ENCODE results near the gene DSTYK.

DSTYK gene

DNA sequence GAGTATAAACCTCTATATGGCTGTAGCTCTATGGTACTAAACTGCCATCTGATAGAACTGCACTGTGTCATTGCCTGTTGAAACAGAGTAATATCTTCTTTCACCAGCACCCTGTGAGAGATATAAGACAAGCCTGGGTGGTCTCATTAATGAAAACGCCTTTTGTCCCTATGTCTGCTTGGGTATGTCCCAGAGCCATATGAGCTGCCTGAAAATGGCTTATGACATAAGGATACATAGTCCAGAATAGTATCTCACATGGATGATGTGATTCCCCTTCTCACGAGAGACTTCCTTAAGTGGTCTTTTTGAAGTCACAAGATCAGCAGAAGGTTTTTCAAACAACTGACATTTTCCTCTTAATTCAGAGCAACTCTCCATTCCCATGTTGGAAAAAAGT is 8.9 kb upstream of the DSTYK start:
- POLR2A ChIA-PET: no interaction called here

DNA sequence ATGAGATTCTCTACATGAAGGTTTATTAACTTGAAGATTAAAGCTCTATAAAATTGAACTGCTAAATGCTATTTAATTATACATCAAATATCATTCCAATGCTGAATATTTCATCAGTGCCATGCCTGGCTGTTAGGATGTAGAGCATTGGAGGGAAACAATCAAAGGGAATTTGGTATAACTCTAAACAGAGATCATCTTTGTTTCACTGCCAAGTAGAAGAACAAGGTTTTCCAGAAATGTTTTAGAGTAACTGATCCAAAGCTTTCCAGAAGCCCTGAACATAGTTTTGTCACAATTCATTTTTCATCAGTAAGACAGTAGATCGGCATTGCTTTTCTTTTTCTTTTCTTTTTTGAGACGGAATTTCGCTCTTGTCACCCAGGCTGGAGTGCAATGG is 5.9 kb upstream of the DSTYK start:
- no peak for DNase-seq
- no peaks in the 10 kb centered on the region for H3K27me3 ChIP-seq (replicated peaks in 2 of 5; ENCODE audit: control insufficient read depth in 4 of 5, insufficient read depth in 5 of 5, low read length in 4 of 5)
- H3K27ac ChIP-seq (ENCODE audit: insufficient read depth in 1 of 2, low read depth in 1 of 2, low read length in 2 of 2, poor library complexity in 1 of 2, severe bottlenecking in 2 of 2): no peak overlapping the region
- CTCF ChIA-PET: interaction anchor here (1.6 kb wide), 1 partner anchor 40 kb away, joined by 3 read pairs; no protein-coding TSS in a partner anchor
- no peaks in the 10 kb centered on the region for H3K9me3 ChIP-seq (ENCODE audit: control extremely low read depth in 1 of 5, control insufficient read depth in 4 of 5, insufficient read depth in 2 of 5, low read depth in 1 of 5, low read length in 4 of 5)
- POLR2A ChIA-PET: no interaction called here
- H3K36me3 ChIP-seq (ENCODE audit: control insufficient read depth in 4 of 4, insufficient read depth in 4 of 4, low read length in 3 of 4): no peaks in the 10 kb centered on the region
- no peak overlapping the region for H3K4me3 ChIP-seq (ENCODE audit: control insufficient read depth in 1 of 7, extremely low read depth in 1 of 7, insufficient read depth in 4 of 7, low read depth in 2 of 7, low read length in 6 of 7)
- 67% methylated on average over 1 of the region's 3 CpGs for WGBS (ENCODE audit: insufficient coverage)
- peaks cover 4 to 25% (median 17%) of the 10 kb centered on the region in 4 experiments for H3K4me1 ChIP-seq (ENCODE audit: control extremely low read depth in 1 of 4, control insufficient read depth in 4 of 4, insufficient read depth in 4 of 4, low read length in 3 of 4)

More for the DNA sequence above, 8.9 kb upstream of the DSTYK start:
- Histone ChIP-seq H3K27me3 (replicated peaks in 2 of 5; ENCODE audit: control insufficient read depth in 4 of 5, insufficient read depth in 5 of 5, low read length in 4 of 5) (peaks cover 0 to 3% (median 0%) of the 10 kb centered on the region in 5 experiments), H3K4me3 (ENCODE audit: control insufficient read depth in 1 of 7, extremely low read depth in 1 of 7, insufficient read depth in 4 of 7, low read depth in 2 of 7, low read length in 6 of 7) (no peak overlapping the region), H3K27ac (ENCODE audit: insufficient read depth in 1 of 2, low read depth in 1 of 2, low read length in 2 of 2, poor library complexity in 1 of 2, severe bottlenecking in 2 of 2) (no peak overlapping the region), H3K4me1 (ENCODE audit: control extremely low read depth in 1 of 4, control insufficient read depth in 4 of 4, insufficient read depth in 4 of 4, low read length in 3 of 4) (peaks cover 0 to 1% (median under 1%) of the 10 kb centered on the region in 4 experiments), H3K9me3 (ENCODE audit: control extremely low read depth in 1 of 5, control insufficient read depth in 4 of 5, insufficient read depth in 2 of 5, low read depth in 1 of 5, low read length in 4 of 5) (no peaks in the 10 kb centered on the region), H3K36me3 (ENCODE audit: control insufficient read depth in 4 of 4, insufficient read depth in 4 of 4, low read length in 3 of 4) (no peaks in the 10 kb centered on the region)
- 60% methylated on average over 1 of the region's 2 CpGs for WGBS (ENCODE audit: insufficient coverage)
- no peak for DNase-seq
- CTCF ChIA-PET: interaction anchor here (0.8 to 1.1 kb wide), 2 partner anchors 8 to 104 kb away, joined by 3 read pairs; no protein-coding TSS in a partner anchor

DNA sequence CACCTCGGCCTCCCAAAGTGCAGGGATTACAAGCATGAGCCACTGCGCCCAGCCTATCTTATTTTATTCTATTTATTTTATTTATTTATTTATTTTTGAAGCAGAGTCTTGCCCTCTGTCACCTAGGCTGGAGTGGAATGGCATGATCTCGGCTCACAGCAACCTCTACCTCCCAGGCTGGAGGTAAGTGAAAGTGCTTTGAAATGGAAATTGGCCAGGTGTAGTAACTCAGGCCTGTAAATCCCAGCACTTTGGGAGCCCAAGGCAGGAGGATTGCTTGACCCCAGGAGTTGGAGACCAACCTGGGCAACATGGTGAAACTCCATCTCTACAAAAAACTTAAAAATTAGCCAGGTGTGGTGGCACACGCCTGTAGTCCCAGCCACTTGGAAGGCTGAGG is 5.1 kb upstream of the DSTYK start:
- Histone ChIP-seq H3K27me3 (replicated peaks in 2 of 5; ENCODE audit: control insufficient read depth in 4 of 5, insufficient read depth in 5 of 5, low read length in 4 of 5) (no peaks in the 10 kb centered on the region), H3K36me3 (ENCODE audit: control insufficient read depth in 4 of 4, insufficient read depth in 4 of 4, low read length in 3 of 4) (no peaks in the 10 kb centered on the region), H3K4me3 (ENCODE audit: control insufficient read depth in 1 of 7, extremely low read depth in 1 of 7, insufficient read depth in 4 of 7, low read depth in 2 of 7, low read length in 6 of 7) (no peak overlapping the region), H3K9me3 (ENCODE audit: control extremely low read depth in 1 of 5, control insufficient read depth in 4 of 5, insufficient read depth in 2 of 5, low read depth in 1 of 5, low read length in 4 of 5) (no peaks in the 10 kb centered on the region), H3K27ac (ENCODE audit: insufficient read depth in 1 of 2, low read depth in 1 of 2, low read length in 2 of 2, poor library complexity in 1 of 2, severe bottlenecking in 2 of 2) (no peak overlapping the region), H3K4me1 (ENCODE audit: control extremely low read depth in 1 of 4, control insufficient read depth in 4 of 4, insufficient read depth in 4 of 4, low read length in 3 of 4) (peaks cover 4 to 32% (median 25%) of the 10 kb centered on the region in 4 experiments)
- CTCF ChIA-PET: interaction anchor here (0.8 kb wide), 1 partner anchor 11 kb away, joined by 3 read pairs; no protein-coding TSS in a partner anchor
- 100% methylated on average over 1 of the region's 4 CpGs for WGBS (ENCODE audit: insufficient coverage)
- DNase-seq: no peak
- POLR2A ChIA-PET: no interaction called here

GRCh38 chr1:205214756-205215155 is 3.3 kb upstream of the DSTYK start:
- H3K36me3 ChIP-seq (ENCODE audit: control insufficient read depth in 4 of 4, insufficient read depth in 4 of 4, low read length in 3 of 4): no peaks in the 10 kb centered on the region
- peak; percentile 32 to 84 (median 75) for DNase-seq
- H3K4me1 ChIP-seq (ENCODE audit: control extremely low read depth in 1 of 4, control insufficient read depth in 4 of 4, insufficient read depth in 4 of 4, low read length in 3 of 4): peaks cover 7 to 42% (median 34%) of the 10 kb centered on the region in 4 experiments
- H3K4me3 ChIP-seq (ENCODE audit: control insufficient read depth in 1 of 7, extremely low read depth in 1 of 7, insufficient read depth in 4 of 7, low read depth in 2 of 7, low read length in 6 of 7): peak overlapping the region in 2 of 7 experiments; percentile 5 to 43
- ChIA-PET POLR2A (no interaction called here), CTCF (interaction anchor here (1.1 to 1.5 kb wide), 2 partner anchors 13 to 41 kb away, joined by 4 read pairs; partner anchors contain the start of gene TMCC2)
- peak overlapping the region in 1 of 2 experiments; percentile 0 for H3K27ac ChIP-seq (ENCODE audit: insufficient read depth in 1 of 2, low read depth in 1 of 2, low read length in 2 of 2, poor library complexity in 1 of 2, severe bottlenecking in 2 of 2)
- no peaks in the 10 kb centered on the region for H3K27me3 ChIP-seq (replicated peaks in 2 of 5; ENCODE audit: control insufficient read depth in 4 of 5, insufficient read depth in 5 of 5, low read length in 4 of 5)
- WGBS (ENCODE audit: insufficient coverage): no CpG with 5 or more reads among the region's 1 CpG
- H3K9me3 ChIP-seq (ENCODE audit: control extremely low read depth in 1 of 5, control insufficient read depth in 4 of 5, insufficient read depth in 2 of 5, low read depth in 1 of 5, low read length in 4 of 5): no peaks in the 10 kb centered on the region

DNA sequence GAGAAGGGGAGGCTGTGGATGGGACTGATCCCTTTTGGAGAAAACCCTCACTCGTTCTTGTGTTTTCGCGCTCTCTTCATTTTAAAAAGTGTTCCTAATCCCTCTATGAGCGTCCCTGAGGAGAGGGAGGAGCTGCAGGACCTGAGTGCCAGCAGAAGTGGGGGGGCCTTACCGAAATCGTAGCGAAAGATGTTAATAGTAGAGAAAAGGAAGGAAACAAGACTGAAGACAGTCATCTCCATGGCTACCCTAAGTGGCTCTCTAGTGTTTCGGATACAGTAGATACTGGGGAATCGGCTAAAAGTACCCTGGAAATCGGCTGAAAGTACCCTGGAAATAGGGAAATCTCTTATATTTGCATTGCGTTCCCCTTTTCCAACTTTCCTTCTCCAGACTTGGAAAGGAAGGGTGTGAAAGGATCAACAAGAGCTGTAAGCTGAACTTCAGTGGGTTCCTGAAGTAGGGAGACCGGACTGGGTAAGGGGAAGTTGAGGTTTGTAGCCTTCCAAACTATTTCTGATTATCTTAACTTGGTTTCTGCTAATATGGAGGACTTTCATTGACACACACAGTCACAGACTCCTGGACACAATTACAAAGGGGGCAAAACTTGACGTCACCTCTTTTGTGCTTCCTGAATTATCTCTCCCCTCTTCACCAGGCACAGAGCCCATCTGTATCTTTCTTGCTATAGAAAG is 486 bp upstream of the DSTYK start:
- Histone ChIP-seq H3K27me3 (replicated peaks in 2 of 5; ENCODE audit: control insufficient read depth in 4 of 5, insufficient read depth in 5 of 5, low read length in 4 of 5) (no peaks in the 10 kb centered on the region), H3K4me3 (ENCODE audit: control insufficient read depth in 1 of 7, extremely low read depth in 1 of 7, insufficient read depth in 4 of 7, low read depth in 2 of 7, low read length in 6 of 7) (peak overlapping the region; percentile 90 to 95 (median 94)), H3K9me3 (ENCODE audit: control extremely low read depth in 1 of 5, control insufficient read depth in 4 of 5, insufficient read depth in 2 of 5, low read depth in 1 of 5, low read length in 4 of 5) (no peaks in the 10 kb centered on the region), H3K4me1 (ENCODE audit: control extremely low read depth in 1 of 4, control insufficient read depth in 4 of 4, insufficient read depth in 4 of 4, low read length in 3 of 4) (peaks cover 7 to 42% (median 35%) of the 10 kb centered on the region in 4 experiments), H3K27ac (ENCODE audit: insufficient read depth in 1 of 2, low read depth in 1 of 2, low read length in 2 of 2, poor library complexity in 1 of 2, severe bottlenecking in 2 of 2) (peak overlapping the region; percentile 93), H3K36me3 (ENCODE audit: control insufficient read depth in 4 of 4, insufficient read depth in 4 of 4, low read length in 3 of 4) (no peaks in the 10 kb centered on the region)
- CTCF ChIA-PET: no interaction called here
- POLR2A ChIA-PET: interaction anchor here (1.0 kb wide), 1 partner anchor 20 kb away, joined by 3 read pairs; no protein-coding TSS in a partner anchor
- DNase-seq: peak; percentile 47 to 93 (median 90)
- WGBS (ENCODE audit: insufficient coverage): 7% methylated on average over 8 of the region's 13 CpGs

DNA sequence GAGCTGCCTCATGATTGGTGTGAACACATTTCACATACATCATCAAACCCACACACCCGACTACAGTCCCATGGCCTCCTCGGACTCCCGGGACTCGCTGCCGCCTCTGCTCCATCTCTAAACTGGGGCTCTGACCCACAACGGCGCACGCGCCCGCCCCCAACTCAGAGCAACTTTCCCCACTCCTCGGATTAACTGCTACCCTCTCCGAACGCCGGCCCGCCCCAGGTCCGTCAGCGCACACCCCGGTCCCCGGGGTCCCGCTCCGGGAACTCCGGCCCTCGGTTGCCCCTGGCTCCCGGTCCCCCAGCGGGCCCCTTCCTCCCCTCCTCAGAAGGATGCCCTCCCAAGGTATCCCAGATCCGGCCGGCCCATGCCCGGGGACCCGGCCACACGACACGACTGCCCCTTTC is 740 bp downstream of the DSTYK start:
- Histone ChIP-seq H3K27ac (ENCODE audit: insufficient read depth in 1 of 2, low read depth in 1 of 2, low read length in 2 of 2, poor library complexity in 1 of 2, severe bottlenecking in 2 of 2) (peak overlapping the region; percentile 93), H3K36me3 (ENCODE audit: control insufficient read depth in 4 of 4, insufficient read depth in 4 of 4, low read length in 3 of 4) (no peaks in the 10 kb centered on the region), H3K4me1 (ENCODE audit: control extremely low read depth in 1 of 4, control insufficient read depth in 4 of 4, insufficient read depth in 4 of 4, low read length in 3 of 4) (peaks cover 7 to 42% (median 35%) of the 10 kb centered on the region in 4 experiments), H3K27me3 (replicated peaks in 2 of 5; ENCODE audit: control insufficient read depth in 4 of 5, insufficient read depth in 5 of 5, low read length in 4 of 5) (no peaks in the 10 kb centered on the region), H3K4me3 (ENCODE audit: control insufficient read depth in 1 of 7, extremely low read depth in 1 of 7, insufficient read depth in 4 of 7, low read depth in 2 of 7, low read length in 6 of 7) (peak overlapping the region; percentile 90 to 95 (median 94)), H3K9me3 (ENCODE audit: control extremely low read depth in 1 of 5, control insufficient read depth in 4 of 5, insufficient read depth in 2 of 5, low read depth in 1 of 5, low read length in 4 of 5) (no peaks in the 10 kb centered on the region)
- DNase-seq: peak in 2 of 3 donors; percentile 35 to 46
- WGBS (ENCODE audit: insufficient coverage): 0% methylated on average over 27 of the region's 31 CpGs
- ChIA-PET POLR2A (interaction anchor here (0.8 to 1.1 kb wide), 2 partner anchors 17 to 22 kb away, joined by 3 to 4 read pairs; partner anchors contain the start of gene TMCC2), CTCF (interaction anchor here (1.0 to 2.0 kb wide), 2 partner anchors 12 to 25 kb away, joined by 3 to 8 read pairs; no protein-coding TSS in a partner anchor)

- Histone ChIP-seq H3K4me3 (ENCODE audit: control insufficient read depth in 1 of 7, extremely low read depth in 1 of 7, insufficient read depth in 4 of 7, low read depth in 2 of 7, low read length in 6 of 7) (no peak overlapping the region), H3K4me1 (ENCODE audit: control extremely low read depth in 1 of 4, control insufficient read depth in 4 of 4, insufficient read depth in 4 of 4, low read length in 3 of 4) (peaks cover 4 to 29% (median 26%) of the 10 kb centered on the region in 4 experiments), H3K36me3 (ENCODE audit: control insufficient read depth in 4 of 4, insufficient read depth in 4 of 4, low read length in 3 of 4) (no peaks in the 10 kb centered on the region), H3K27ac (ENCODE audit: insufficient read depth in 1 of 2, low read depth in 1 of 2, low read length in 2 of 2, poor library complexity in 1 of 2, severe bottlenecking in 2 of 2) (no peak overlapping the region), H3K27me3 (replicated peaks in 2 of 5; ENCODE audit: control insufficient read depth in 4 of 5, insufficient read depth in 5 of 5, low read length in 4 of 5) (no peaks in the 10 kb centered on the region), H3K9me3 (ENCODE audit: control extremely low read depth in 1 of 5, control insufficient read depth in 4 of 5, insufficient read depth in 2 of 5, low read depth in 1 of 5, low read length in 4 of 5) (no peaks in the 10 kb centered on the region)
- ChIA-PET CTCF (no interaction called here), POLR2A (interaction anchor here (0.6 kb wide), 1 partner anchor 29 kb away, joined by 5 read pairs; no protein-coding TSS in a partner anchor)
- WGBS (ENCODE audit: insufficient coverage): 98% methylated on average over 3 of the region's 3 CpGs
- DNase-seq: no peak
These were observed 2.7 kb downstream of the DSTYK start for GRCh38 chr1:205208811-205209210.

Measured in common myeloid progenitor, CD34-positive (primary cell).